A549 treated with AZD9567 at 1 μM for 4 hours (cell line): ENCODE measurements around the gene POFUT1. TPM values are rescaled to one million over a fixed set of nuclear protein-coding genes. Genes with fewer than 3 reads are reported as not detected.

Source experiments
- total RNA-seq: library from RNA; stranded (reverse); fragments of 200-300 nt; extraction: Qiagen RNA extraction; gene quantifications from 5 replicates; pipeline ENCODE4 v1.2.3, GENCODE V29; 2022; ENCODE audit not compliant: insufficient read depth

The POFUT1 gene
- total RNA-seq: 37.6 to 47.0 TPM (median 46.3 TPM) in 5 replicates

DNA sequence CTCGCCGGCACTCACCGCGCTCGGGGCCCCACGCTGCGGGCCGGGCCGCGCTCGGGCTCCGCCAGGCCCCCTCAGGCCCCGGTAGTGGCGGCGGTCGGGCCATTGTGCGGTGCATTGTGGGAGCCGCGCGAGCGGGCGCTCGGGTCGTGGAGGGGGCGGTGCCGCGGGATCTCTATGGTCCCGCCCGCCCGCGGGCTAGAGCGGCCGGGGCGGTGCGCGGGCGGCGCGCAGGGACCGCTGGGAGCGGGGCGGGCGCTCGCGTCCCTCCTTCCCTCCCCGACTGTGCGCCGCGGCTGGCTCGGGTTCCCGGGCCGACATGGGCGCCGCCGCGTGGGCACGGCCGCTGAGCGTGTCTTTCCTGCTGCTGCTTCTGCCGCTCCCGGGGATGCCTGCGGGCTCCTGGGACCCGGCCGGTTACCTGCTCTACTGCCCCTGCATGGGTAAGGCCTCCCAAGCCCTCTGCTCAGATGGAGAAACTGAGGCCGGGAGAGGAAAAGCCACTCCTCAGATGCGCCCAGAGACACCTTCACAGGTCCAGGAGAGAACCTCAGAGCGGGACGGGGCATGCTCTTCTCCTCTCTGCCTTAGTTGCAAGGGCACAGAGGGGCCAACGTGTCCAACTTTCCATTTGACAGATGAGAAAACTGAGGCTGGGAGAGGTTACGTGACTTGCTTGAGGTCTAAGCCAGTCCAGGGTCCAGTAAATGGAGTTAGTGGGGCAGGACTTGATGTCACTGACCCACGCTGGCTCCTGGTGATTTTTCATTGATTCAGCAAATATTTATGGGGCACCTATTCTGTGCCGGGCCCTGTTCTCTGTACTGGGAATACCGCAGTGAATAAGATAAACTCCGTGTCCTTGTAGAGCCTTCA, at the start of gene POFUT1, which contains the start of gene PLAGL2:
POFUT1 (plus strand) TSS at position 255 of the 873 bp plus-strand sequence; CDS start at position 317, 62 bp downstream.
PLAGL2 (minus strand) TSS at position 118 of the 873 bp plus-strand sequence. CDS start 5,565 bp downstream, outside the sequence.

GRCh38 chr20:32277361-32278198, 69.9 kb downstream of the POFUT1 start, which contains the start of gene KIF3B:
KIF3B (plus strand) TSS chr20:32277651; CDS start chr20:32309778, 32,127 bp downstream.

Other genes starting within 250 kb of the POFUT1 start
- gene XKR7, start 239.7 kb upstream of the POFUT1 start, total RNA-seq: 0.01 TPM in 4 of 5 replicates, not detected in the other
- 0.36 to 0.63 TPM (median 0.50 TPM) in 4 of 5 replicates, not detected in the other for gene CCM2L, start 197.4 kb upstream of the POFUT1 start, total RNA-seq
- gene HCK, start 155.6 kb upstream of the POFUT1 start, total RNA-seq: 0.03 to 0.09 TPM (median 0.09 TPM) in 4 of 5 replicates, not detected in the other
- gene TM9SF4, start 98.2 kb upstream of the POFUT1 start, total RNA-seq: 34.5 to 36.8 TPM (median 36.2 TPM) in 5 replicates
- gene PLAGL2, start 137 bp upstream of the POFUT1 start, total RNA-seq: 13.8 to 15.4 TPM (median 14.2 TPM) in 5 replicates
- gene KIF3B, start 69.8 kb downstream of the POFUT1 start, total RNA-seq: 22.9 to 25.1 TPM (median 23.6 TPM) in 5 replicates
- gene ASXL1, start 150.5 kb downstream of the POFUT1 start, total RNA-seq: 24.6 to 30.9 TPM (median 29.7 TPM) in 5 replicates